ENCODE results near the gene USP50.

DNA sequence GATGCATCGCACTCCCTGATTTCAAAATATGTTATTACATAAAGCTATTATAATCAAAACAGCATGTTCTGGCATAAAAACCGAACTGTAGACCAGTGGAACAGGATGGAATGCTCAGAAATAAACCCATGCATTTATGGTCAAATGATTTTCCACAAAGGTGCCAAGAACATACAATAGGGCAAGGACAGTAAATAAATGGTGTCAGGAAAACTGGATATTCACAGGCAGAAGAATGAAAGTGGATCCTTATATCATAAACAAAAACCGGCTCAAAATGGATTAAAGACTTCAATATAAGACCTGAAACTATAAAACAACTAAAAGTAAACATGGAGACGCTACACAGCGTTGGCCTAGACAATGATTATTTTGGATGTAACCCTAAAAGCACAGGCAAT lies 22.6 kb downstream of the USP50 start:
- TF ChIP-seq, protein P1, sequence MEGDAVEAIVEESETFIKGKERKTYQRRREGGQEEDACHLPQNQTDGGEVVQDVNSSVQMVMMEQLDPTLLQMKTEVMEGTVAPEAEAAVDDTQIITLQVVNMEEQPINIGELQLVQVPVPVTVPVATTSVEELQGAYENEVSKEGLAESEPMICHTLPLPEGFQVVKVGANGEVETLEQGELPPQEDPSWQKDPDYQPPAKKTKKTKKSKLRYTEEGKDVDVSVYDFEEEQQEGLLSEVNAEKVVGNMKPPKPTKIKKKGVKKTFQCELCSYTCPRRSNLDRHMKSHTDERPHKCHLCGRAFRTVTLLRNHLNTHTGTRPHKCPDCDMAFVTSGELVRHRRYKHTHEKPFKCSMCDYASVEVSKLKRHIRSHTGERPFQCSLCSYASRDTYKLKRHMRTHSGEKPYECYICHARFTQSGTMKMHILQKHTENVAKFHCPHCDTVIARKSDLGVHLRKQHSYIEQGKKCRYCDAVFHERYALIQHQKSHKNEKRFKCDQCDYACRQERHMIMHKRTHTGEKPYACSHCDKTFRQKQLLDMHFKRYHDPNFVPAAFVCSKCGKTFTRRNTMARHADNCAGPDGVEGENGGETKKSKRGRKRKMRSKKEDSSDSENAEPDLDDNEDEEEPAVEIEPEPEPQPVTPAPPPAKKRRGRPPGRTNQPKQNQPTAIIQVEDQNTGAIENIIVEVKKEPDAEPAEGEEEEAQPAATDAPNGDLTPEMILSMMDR (IDR thresholded peaks at IDR 0.05; ENCODE audit: extremely low read depth in 1 of 2, insufficient read depth in 1 of 2, low read depth in 1 of 2, low read length in 2 of 2): no peak
- TF ChIP-seq, protein P2, sequence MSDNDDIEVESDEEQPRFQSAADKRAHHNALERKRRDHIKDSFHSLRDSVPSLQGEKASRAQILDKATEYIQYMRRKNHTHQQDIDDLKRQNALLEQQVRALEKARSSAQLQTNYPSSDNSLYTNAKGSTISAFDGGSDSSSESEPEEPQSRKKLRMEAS (IDR thresholded peaks at IDR 0.05; ENCODE audit: insufficient read depth, insufficient read length): no peak
- no peak for TF ChIP-seq EZH2 (IDR thresholded peaks at IDR 0.05; ENCODE audit: borderline replicate concordance, low read depth, low read length, severe bottlenecking)
- TF ChIP-seq POLR2A (IDR thresholded peaks at IDR 0.05; ENCODE audit: low read depth, low read length): no peak
- no peak for TF ChIP-seq GATA2 (IDR thresholded peaks at IDR 0.05; ENCODE audit: insufficient read depth, insufficient read length, low read depth, low read length)
- TF ChIP-seq POLR2AphosphoS5 (IDR thresholded peaks at IDR 0.05; ENCODE audit: insufficient read depth, low read depth, low read length): no peak
- TF ChIP-seq MYC (IDR thresholded peaks at IDR 0.05; ENCODE audit: low read depth, low read length): no peak
- TF ChIP-seq FOS (IDR thresholded peaks at IDR 0.05; ENCODE audit: borderline replicate concordance, insufficient read depth, low read length): no peak
